Measurements from ENCODE around the gene RASGRP3.

RASGRP3 gene

DNA sequence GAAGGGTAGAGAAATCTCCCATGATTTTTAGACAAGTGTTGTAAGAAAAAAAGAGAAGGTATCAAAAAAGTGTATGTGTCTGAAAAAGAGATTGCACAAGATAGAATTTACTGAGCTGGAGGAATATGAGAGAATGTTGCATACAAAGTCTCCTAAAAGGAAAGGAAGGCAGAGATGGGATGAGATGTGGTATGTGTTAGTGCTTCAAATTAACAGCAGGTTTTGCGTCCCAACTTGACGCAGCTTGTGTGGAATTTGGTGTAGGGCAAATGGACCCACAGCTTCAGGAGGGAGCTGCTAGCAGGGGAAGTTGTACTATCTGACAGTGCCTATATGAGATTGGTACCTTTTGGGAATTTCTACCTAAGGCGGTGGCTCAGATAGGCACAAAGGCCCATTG is 9.0 kb upstream of the RASGRP3 start:
- Histone ChIP-seq H3K9ac (no peak overlapping the region), H3K36me3 (ENCODE audit: control insufficient read depth, insufficient read depth, low read length) (no peaks in the 10 kb centered on the region), H2AFZ (no peak overlapping the region), H3K27me3 (ENCODE audit: control insufficient read depth, insufficient read depth, low read length) (no peaks in the 10 kb centered on the region), H3K4me3 (ENCODE audit: low read depth, low read length) (no peak overlapping the region), H3K4me2 (ENCODE audit: low read length) (no peak overlapping the region), H3K9me3 (ENCODE audit: control insufficient read depth, low read length) (no peaks in the 10 kb centered on the region), H3K79me2 (no peaks in the 10 kb centered on the region), H3K4me1 (no peaks in the 10 kb centered on the region), H3K27ac (no peak overlapping the region)
- TF ChIP-seq, protein P1, sequence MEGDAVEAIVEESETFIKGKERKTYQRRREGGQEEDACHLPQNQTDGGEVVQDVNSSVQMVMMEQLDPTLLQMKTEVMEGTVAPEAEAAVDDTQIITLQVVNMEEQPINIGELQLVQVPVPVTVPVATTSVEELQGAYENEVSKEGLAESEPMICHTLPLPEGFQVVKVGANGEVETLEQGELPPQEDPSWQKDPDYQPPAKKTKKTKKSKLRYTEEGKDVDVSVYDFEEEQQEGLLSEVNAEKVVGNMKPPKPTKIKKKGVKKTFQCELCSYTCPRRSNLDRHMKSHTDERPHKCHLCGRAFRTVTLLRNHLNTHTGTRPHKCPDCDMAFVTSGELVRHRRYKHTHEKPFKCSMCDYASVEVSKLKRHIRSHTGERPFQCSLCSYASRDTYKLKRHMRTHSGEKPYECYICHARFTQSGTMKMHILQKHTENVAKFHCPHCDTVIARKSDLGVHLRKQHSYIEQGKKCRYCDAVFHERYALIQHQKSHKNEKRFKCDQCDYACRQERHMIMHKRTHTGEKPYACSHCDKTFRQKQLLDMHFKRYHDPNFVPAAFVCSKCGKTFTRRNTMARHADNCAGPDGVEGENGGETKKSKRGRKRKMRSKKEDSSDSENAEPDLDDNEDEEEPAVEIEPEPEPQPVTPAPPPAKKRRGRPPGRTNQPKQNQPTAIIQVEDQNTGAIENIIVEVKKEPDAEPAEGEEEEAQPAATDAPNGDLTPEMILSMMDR (IDR thresholded peaks at IDR 0.05): no peak

DNA sequence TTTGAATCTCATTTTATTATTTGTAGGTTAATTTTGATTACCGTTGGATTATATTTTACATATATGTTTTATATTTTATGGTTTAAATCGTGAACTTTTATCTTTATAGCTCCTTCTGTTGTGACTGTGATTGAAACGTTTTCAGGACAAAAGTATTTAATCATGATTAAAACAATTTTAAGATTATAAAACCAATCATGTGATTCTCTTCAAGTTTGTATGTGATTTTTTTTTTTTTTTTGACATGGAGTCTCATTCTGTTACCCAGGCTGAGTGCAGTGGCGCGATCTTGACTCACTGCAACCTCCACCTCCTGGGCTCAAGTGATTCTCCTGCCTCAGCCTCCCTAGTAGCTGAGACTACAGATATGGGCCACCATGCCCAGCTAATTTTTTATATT is 7.2 kb upstream of the RASGRP3 start:
- no peaks in the 10 kb centered on the region for H3K4me1 ChIP-seq
- no peaks in the 10 kb centered on the region for H3K27me3 ChIP-seq (ENCODE audit: control insufficient read depth, insufficient read depth, low read length)
- H3K9me3 ChIP-seq (ENCODE audit: control insufficient read depth, low read length): no peaks in the 10 kb centered on the region
- no peaks in the 10 kb centered on the region for H3K36me3 ChIP-seq (ENCODE audit: control insufficient read depth, insufficient read depth, low read length)
- H3K79me2 ChIP-seq: no peaks in the 10 kb centered on the region
- TF ChIP-seq, protein P1 (IDR thresholded peaks at IDR 0.05): no peak
- no peak overlapping the region for H3K27ac ChIP-seq
- H2AFZ ChIP-seq: no peak overlapping the region
- no peak overlapping the region for H3K4me3 ChIP-seq (ENCODE audit: low read depth, low read length)
- no peak overlapping the region for H3K9ac ChIP-seq
- no peak overlapping the region for H3K4me2 ChIP-seq (ENCODE audit: low read length)

DNA sequence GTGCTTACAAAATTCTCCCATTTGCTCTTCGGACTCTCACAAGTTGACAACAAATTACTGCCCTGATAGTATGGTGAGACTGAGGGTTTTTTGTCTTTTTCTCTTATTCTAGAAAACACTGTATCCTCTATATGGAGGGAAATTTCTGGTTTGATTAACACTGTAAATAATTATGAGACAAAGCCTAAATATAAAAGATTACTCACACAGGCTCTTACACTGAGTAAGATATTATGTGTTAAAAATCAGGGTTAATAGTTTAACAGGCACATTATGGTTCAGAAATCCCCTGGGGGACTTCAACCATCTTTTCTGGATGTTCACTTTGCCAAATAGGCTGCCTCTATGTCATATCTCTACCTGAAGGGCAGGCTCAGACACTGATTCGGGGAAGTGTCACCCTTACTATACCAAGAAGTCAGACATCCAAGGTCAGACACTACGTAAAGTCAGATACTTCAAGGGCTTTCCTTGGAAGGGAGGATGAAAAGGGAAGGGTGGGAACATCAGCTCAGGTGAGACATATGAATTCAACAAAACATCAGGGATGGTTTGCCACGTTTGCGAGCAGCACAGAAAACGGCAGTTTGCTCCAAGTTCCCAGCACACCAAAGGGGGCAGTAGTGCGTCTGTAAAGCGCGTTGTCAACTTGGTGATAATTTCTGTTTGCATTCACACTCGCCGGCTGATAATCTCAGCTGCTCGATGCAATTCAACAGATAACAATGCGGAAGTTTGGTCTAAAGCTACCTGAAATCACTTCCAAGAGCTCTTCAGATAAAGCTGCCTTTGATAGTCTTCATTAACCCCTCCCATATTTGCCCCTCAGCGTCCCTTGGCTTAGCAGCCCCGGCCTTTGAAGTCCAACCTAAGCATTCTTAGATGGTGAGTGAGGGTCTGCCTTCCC is 972 bp upstream of the RASGRP3 start:
- Histone ChIP-seq H3K9ac (peak overlapping the region; percentile 75), H3K4me3 (ENCODE audit: low read depth, low read length) (peak overlapping the region; percentile 60), H3K36me3 (ENCODE audit: control insufficient read depth, insufficient read depth, low read length) (no peaks in the 10 kb centered on the region)

GRCh38 chr2:33476793-33477190 is 343 bp downstream of the RASGRP3 start:
- H3K27me3 ChIP-seq (ENCODE audit: control insufficient read depth, insufficient read depth, low read length): no peaks in the 10 kb centered on the region
- H3K4me2 ChIP-seq (ENCODE audit: low read length): peak overlapping the region; percentile 78
- H3K4me1 ChIP-seq: peaks cover 24% of the 10 kb centered on the region
- peak overlapping the region; percentile 60 for H3K4me3 ChIP-seq (ENCODE audit: low read depth, low read length)
- H3K79me2 ChIP-seq: peaks cover 4% of the 10 kb centered on the region
- H2AFZ ChIP-seq: peak overlapping the region; percentile 99
- peak overlapping the region; percentile 100 for H3K27ac ChIP-seq
- H3K9ac ChIP-seq: no peak overlapping the region
- no peaks in the 10 kb centered on the region for H3K9me3 ChIP-seq (ENCODE audit: control insufficient read depth, low read length)
- H3K36me3 ChIP-seq (ENCODE audit: control insufficient read depth, insufficient read depth, low read length): no peaks in the 10 kb centered on the region
- TF ChIP-seq, protein P1 (IDR thresholded peaks at IDR 0.05): no peak

More for the DNA sequence above, 972 bp upstream of the RASGRP3 start:
- peaks cover 24% of the 10 kb centered on the region for H3K4me1 ChIP-seq
- TF ChIP-seq, protein P1 (IDR thresholded peaks at IDR 0.05): peak; percentile 89
- H2AFZ ChIP-seq: peak overlapping the region; percentile 99
- H3K79me2 ChIP-seq: no peaks in the 10 kb centered on the region
- H3K4me2 ChIP-seq (ENCODE audit: low read length): peak overlapping the region; percentile 78
- peak overlapping the region; percentile 100 for H3K27ac ChIP-seq
- H3K9me3 ChIP-seq (ENCODE audit: control insufficient read depth, low read length): no peaks in the 10 kb centered on the region
- no peaks in the 10 kb centered on the region for H3K27me3 ChIP-seq (ENCODE audit: control insufficient read depth, insufficient read depth, low read length)

Measured in parathyroid adenoma (tissue), 2 donors.